Measurements from ENCODE around the gene UBE2E2.

The UBE2E2 gene

GRCh38 chr3:23395115-23395514 is 192.0 kb downstream of the UBE2E2 start:
- no peak for DNase-seq (ENCODE audit: extremely low read depth, low read depth)
- TF ChIP-seq, protein P1, sequence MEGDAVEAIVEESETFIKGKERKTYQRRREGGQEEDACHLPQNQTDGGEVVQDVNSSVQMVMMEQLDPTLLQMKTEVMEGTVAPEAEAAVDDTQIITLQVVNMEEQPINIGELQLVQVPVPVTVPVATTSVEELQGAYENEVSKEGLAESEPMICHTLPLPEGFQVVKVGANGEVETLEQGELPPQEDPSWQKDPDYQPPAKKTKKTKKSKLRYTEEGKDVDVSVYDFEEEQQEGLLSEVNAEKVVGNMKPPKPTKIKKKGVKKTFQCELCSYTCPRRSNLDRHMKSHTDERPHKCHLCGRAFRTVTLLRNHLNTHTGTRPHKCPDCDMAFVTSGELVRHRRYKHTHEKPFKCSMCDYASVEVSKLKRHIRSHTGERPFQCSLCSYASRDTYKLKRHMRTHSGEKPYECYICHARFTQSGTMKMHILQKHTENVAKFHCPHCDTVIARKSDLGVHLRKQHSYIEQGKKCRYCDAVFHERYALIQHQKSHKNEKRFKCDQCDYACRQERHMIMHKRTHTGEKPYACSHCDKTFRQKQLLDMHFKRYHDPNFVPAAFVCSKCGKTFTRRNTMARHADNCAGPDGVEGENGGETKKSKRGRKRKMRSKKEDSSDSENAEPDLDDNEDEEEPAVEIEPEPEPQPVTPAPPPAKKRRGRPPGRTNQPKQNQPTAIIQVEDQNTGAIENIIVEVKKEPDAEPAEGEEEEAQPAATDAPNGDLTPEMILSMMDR (IDR thresholded peaks at IDR 0.05; ENCODE audit: low read depth, low read length, missing control alignments) = no peak
- no peak overlapping the region for H3K4me3 ChIP-seq (replicated peaks; ENCODE audit: low read depth, low read length)

GRCh38 chr3:23396746-23397145 is 193.6 kb downstream of the UBE2E2 start:
- DNase-seq (ENCODE audit: extremely low read depth, low read depth) = no peak
- no peak overlapping the region for H3K4me3 ChIP-seq (replicated peaks; ENCODE audit: low read depth, low read length)

GRCh38 chr3:23399221-23399620 is 196.1 kb downstream of the UBE2E2 start:
- H3K4me3 ChIP-seq (replicated peaks; ENCODE audit: low read depth, low read length) = no peak overlapping the region
- DNase-seq (ENCODE audit: extremely low read depth, low read depth) = no peak
- TF ChIP-seq, protein P1 (IDR thresholded peaks at IDR 0.05; ENCODE audit: low read depth, low read length, missing control alignments) = no peak

More at GRCh38 chr3:23396746-23397145, 193.6 kb downstream of the UBE2E2 start:
- TF ChIP-seq, protein P1 (IDR thresholded peaks at IDR 0.05; ENCODE audit: low read depth, low read length, missing control alignments) = no peak

- TF ChIP-seq, protein P1 (IDR thresholded peaks at IDR 0.05; ENCODE audit: low read depth, low read length, missing control alignments) = no peak
- no peak for DNase-seq (ENCODE audit: extremely low read depth, low read depth)
Measured at GRCh38 chr3:23402728-23403492, 199.8 kb downstream of the UBE2E2 start.

GRCh38 chr3:23404246-23404645 is 201.1 kb downstream of the UBE2E2 start:
- TF ChIP-seq, protein P1 (IDR thresholded peaks at IDR 0.05; ENCODE audit: low read depth, low read length, missing control alignments) = no peak
- DNase-seq (ENCODE audit: extremely low read depth, low read depth) = no peak
- no peak overlapping the region for H3K4me3 ChIP-seq (replicated peaks; ENCODE audit: low read depth, low read length)

More at GRCh38 chr3:23402728-23403492, 199.8 kb downstream of the UBE2E2 start:
- H3K4me3 ChIP-seq (replicated peaks; ENCODE audit: low read depth, low read length) = no peak overlapping the region

DNA sequence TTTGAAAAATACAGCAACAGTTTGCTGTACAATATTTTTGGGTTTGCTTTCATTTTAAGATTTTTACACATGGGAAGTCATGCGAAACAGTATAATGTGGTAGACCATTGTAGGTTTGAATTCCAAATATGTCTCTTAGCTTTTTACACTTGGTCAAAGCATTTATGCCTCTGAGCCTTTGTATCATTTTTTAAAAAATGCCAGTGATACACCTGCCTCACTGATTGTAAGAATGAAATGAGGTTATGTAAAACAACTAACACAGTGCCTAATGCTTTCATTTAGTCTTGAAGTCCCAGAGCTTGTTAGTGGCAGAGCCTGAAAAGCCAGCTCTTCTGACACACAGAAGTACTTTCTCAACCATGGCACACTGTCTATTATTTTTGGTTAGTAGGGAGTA is 202.0 kb downstream of the UBE2E2 start:
- TF ChIP-seq, protein P1 (IDR thresholded peaks at IDR 0.05; ENCODE audit: low read depth, low read length, missing control alignments) = no peak
- H3K4me3 ChIP-seq (replicated peaks; ENCODE audit: low read depth, low read length) = no peak overlapping the region
- DNase-seq (ENCODE audit: extremely low read depth, low read depth) = no peak

Measured in HFF-Myc (cell line).